ENCODE results near the gene SLC34A2. TPM values are rescaled to one million over a fixed set of nuclear protein-coding genes. Genes with fewer than 3 reads are reported as not detected.

SLC34A2 gene
- total RNA-seq, 2 experiments from 2014 or later: not detected

DNA sequence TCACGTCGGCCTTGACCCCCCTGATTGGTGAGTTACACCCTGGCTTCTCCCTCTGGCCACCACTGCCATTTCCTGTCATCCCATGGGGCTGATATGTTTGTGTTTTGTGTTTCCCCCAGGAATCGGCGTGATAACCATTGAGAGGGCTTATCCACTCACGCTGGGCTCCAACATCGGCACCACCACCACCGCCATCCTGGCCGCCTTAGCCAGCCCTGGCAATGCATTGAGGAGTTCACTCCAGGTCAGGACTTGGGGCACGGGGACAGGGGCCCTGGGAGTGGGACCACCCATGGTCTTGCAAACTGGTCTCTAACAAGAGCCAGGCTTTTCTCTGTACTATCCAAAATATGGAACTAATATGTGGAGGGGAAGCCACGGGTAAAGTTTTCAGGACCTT lies 18.7 kb downstream of the SLC34A2 start:
- ChIA-PET POLR2A (no interaction called here), CTCF (no interaction called here)
- Mint-ChIP-seq H3K9me3 (no peaks in the 10 kb centered on the region), H3K4me3 (no peak overlapping the region), H3K36me3 (ENCODE audit: low read depth) (no peaks in the 10 kb centered on the region), H3K4me1 (no peaks in the 10 kb centered on the region), H3K27me3 (no peaks in the 10 kb centered on the region), H3K27ac (no peak overlapping the region)
- no peak for DNase-seq

DNA sequence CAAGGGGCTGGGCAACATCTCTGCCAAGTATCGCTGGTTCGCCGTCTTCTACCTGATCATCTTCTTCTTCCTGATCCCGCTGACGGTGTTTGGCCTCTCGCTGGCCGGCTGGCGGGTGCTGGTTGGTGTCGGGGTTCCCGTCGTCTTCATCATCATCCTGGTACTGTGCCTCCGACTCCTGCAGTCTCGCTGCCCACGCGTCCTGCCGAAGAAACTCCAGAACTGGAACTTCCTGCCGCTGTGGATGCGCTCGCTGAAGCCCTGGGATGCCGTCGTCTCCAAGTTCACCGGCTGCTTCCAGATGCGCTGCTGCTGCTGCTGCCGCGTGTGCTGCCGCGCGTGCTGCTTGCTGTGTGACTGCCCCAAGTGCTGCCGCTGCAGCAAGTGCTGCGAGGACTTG lies 20.6 kb downstream of the SLC34A2 start:
- ChIA-PET CTCF (no interaction called here), POLR2A (no interaction called here)
- Mint-ChIP-seq H3K4me1 (no peaks in the 10 kb centered on the region), H3K4me3 (no peak overlapping the region), H3K36me3 (ENCODE audit: low read depth) (no peaks in the 10 kb centered on the region), H3K27ac (no peak overlapping the region), H3K27me3 (no peaks in the 10 kb centered on the region), H3K9me3 (no peaks in the 10 kb centered on the region)
- no peak for DNase-seq

DNA sequence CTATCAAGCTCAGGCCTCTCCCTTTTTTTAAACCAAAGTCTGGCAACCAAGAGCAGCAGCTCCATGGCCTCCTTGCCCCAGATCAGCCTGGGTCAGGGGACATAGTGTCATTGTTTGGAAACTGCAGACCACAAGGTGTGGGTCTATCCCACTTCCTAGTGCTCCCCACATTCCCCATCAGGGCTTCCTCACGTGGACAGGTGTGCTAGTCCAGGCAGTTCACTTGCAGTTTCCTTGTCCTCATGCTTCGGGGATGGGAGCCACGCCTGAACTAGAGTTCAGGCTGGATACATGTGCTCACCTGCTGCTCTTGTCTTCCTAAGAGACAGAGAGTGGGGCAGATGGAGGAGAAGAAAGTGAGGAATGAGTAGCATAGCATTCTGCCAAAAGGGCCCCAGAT lies 21.5 kb downstream of the SLC34A2 start:
- H3K27ac Mint-ChIP-seq: no peak overlapping the region
- H3K27me3 Mint-ChIP-seq: no peaks in the 10 kb centered on the region
- H3K9me3 Mint-ChIP-seq: no peaks in the 10 kb centered on the region
- no peaks in the 10 kb centered on the region for H3K4me1 Mint-ChIP-seq
- DNase-seq: no peak
- no peak overlapping the region for H3K4me3 Mint-ChIP-seq
- ChIA-PET POLR2A (no interaction called here), CTCF (no interaction called here)
- no peaks in the 10 kb centered on the region for H3K36me3 Mint-ChIP-seq (ENCODE audit: low read depth)

DNA sequence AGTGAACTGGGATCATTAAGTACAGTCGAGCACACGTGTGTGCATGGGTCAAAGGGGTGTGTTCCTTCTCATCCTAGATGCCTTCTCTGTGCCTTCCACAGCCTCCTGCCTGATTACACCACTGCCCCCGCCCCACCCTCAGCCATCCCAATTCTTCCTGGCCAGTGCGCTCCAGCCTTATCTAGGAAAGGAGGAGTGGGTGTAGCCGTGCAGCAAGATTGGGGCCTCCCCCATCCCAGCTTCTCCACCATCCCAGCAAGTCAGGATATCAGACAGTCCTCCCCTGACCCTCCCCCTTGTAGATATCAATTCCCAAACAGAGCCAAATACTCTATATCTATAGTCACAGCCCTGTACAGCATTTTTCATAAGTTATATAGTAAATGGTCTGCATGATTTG lies 22.3 kb downstream of the SLC34A2 start:
- ChIA-PET POLR2A (no interaction called here), CTCF (no interaction called here)
- no peak overlapping the region for H3K4me3 Mint-ChIP-seq
- H3K4me1 Mint-ChIP-seq: no peaks in the 10 kb centered on the region
- H3K36me3 Mint-ChIP-seq (ENCODE audit: low read depth): no peaks in the 10 kb centered on the region
- H3K27ac Mint-ChIP-seq: no peak overlapping the region
- no peaks in the 10 kb centered on the region for H3K9me3 Mint-ChIP-seq
- H3K27me3 Mint-ChIP-seq: no peaks in the 10 kb centered on the region
- DNase-seq: no peak

DNA sequence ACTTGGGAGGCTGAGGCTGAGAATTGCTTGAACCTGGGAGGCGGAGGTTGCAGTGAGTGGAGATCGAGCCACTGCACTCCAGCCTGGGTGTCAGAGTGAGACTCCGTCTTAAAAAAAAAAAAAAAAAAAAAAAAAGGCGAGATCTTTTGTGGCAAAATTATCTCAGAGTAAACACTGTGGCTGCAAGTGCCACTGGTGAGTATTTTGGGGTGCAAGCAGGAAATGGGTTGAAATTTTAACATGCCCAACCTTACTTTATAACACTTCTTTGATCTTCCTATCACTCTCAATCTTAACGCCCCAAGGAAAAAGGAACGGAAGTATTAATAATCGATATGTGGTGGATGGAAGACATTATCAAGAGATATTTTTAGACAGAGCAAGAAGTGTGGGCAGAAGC lies 32.1 kb downstream of the SLC34A2 start:
- H3K27ac Mint-ChIP-seq: no peak overlapping the region
- H3K4me3 Mint-ChIP-seq: no peak overlapping the region
- H3K27me3 Mint-ChIP-seq: peaks cover 3% of the 10 kb centered on the region
- H3K36me3 Mint-ChIP-seq (ENCODE audit: low read depth): no peaks in the 10 kb centered on the region
- ChIA-PET POLR2A (no interaction called here), CTCF (no interaction called here)
- H3K9me3 Mint-ChIP-seq: peaks cover 6% of the 10 kb centered on the region
- no peaks in the 10 kb centered on the region for H3K4me1 Mint-ChIP-seq
- DNase-seq: no peak

DNA sequence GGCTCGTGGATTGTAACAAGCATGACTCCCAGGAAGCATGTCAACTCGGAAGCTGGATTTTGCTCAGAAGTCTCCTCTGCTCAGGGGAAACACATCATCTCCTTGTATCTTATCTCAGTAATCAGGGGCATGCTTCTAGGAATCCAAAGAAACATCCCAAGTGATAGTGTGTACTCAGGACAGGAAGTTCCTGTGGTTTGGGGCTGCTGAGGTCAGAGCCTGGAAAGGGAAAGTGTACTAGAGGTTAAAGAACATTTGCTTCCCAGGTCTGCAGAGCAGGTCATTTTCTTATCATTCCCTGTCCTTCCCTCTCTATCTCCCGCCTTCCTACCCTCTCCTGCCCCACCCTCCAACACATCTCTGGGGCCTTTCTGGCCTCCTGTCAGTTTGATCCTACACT lies 38.8 kb downstream of the SLC34A2 start:
- Mint-ChIP-seq H3K4me1 (peaks cover 3% of the 10 kb centered on the region), H3K4me3 (no peak overlapping the region), H3K9me3 (peaks cover 9% of the 10 kb centered on the region), H3K36me3 (ENCODE audit: low read depth) (no peaks in the 10 kb centered on the region), H3K27me3 (peaks cover 3% of the 10 kb centered on the region), H3K27ac (no peak overlapping the region)
- ChIA-PET POLR2A (no interaction called here), CTCF (interaction anchor here (0.7 kb wide), 2 partner anchors 163 to 1029 kb away, joined by 3 to 4 read pairs; no protein-coding TSS in a partner anchor)
- no peak for DNase-seq

DNA sequence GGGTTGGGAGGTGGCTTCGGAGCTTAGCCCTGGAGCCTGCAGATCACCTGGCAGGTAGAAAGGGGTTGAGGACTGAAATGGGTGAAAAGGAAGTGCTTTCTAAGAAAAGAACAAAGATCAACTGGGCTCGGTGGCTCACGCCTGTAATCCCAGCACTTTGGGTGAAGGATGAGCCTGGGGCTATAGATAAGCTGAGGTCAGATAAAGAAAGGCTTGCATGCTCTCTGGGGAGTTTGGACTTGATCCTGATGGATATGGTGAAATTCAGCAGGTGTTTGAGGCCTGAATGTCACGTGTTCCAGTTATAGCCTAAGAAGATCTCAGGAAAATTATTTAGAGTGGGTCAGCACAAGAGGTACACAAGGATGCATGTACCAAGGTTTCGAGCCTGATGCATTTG lies 40.8 kb downstream of the SLC34A2 start:
- ChIA-PET POLR2A (no interaction called here), CTCF (no interaction called here)
- H3K9me3 Mint-ChIP-seq: peaks cover 6% of the 10 kb centered on the region
- H3K36me3 Mint-ChIP-seq (ENCODE audit: low read depth): no peaks in the 10 kb centered on the region
- no peak for DNase-seq
- H3K4me1 Mint-ChIP-seq: peaks cover 3% of the 10 kb centered on the region
- no peak overlapping the region for H3K4me3 Mint-ChIP-seq
- H3K27ac Mint-ChIP-seq: no peak overlapping the region
- H3K27me3 Mint-ChIP-seq: peaks cover 3% of the 10 kb centered on the region

DNA sequence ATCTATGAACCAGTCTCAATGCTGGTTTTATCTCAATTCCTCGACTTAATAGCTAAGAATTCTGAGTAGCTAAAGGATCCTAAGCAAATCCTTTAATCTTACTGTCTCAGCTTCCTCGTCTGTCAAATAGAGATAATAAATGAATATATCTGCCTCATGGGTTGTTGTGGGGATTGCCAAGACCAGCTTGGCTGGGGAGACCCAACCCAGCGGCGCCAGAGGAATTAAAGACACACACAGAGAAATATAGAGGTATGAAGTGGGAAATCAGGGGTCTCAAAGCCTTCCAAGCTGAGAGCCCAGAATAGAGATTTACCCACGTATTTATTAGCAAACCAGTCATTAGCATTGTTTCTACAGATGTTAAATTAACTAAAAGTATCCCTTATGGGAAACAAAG lies 41.9 kb downstream of the SLC34A2 start:
- CTCF ChIA-PET: no interaction called here
- peaks cover 3% of the 10 kb centered on the region for H3K27me3 Mint-ChIP-seq
- no peak overlapping the region for H3K4me3 Mint-ChIP-seq
- DNase-seq: no peak
- H3K36me3 Mint-ChIP-seq (ENCODE audit: low read depth): no peaks in the 10 kb centered on the region
- POLR2A ChIA-PET: no interaction called here
- H3K9me3 Mint-ChIP-seq: peaks cover 3% of the 10 kb centered on the region
- peaks cover 3% of the 10 kb centered on the region for H3K4me1 Mint-ChIP-seq
- no peak overlapping the region for H3K27ac Mint-ChIP-seq

DNA sequence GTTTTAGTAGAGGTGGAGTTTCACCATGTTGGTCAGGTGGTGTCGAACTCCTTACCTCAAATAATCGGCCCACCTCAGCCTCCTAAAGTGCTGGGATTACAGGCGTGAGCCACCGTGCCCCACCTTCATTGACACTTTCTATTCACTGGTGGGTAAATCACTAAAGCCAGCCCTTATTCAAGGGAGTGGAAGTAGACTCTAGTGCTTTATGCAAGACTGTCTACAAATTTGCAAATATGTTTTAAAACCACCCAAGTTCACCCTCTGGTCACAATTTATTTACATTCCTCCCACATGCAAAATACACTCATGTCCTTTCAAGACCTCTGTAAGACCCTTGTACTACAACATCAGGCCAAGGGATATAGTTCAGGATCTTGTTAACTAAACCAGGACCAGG lies 45.0 kb downstream of the SLC34A2 start:
- POLR2A ChIA-PET: no interaction called here
- H3K27me3 Mint-ChIP-seq: peaks cover 3% of the 10 kb centered on the region

DNA sequence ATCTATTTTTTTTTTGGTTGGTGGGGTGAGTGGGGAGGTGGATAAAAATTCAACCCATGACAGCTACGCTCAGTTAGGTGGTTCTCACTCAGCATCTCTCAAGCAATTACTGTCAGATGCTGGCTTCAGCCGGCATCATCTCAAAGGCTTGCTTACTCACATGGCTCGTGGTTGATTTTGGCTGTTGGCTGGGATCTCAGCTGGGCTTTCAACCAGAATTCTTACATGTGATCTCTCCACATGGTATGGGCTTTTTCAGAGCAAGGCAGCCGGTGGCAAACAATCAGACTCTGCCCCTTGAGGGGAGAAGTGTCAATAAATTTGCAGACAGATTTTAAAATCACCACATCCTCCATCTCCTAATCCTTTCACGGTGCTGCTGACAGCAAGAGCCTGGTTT lies 47.2 kb downstream of the SLC34A2 start:
- no peak for DNase-seq
- no peaks in the 10 kb centered on the region for H3K4me1 Mint-ChIP-seq
- H3K27me3 Mint-ChIP-seq: peaks cover 3% of the 10 kb centered on the region
- H3K27ac Mint-ChIP-seq: no peak overlapping the region
- no peaks in the 10 kb centered on the region for H3K36me3 Mint-ChIP-seq (ENCODE audit: low read depth)
- CTCF ChIA-PET: no interaction called here
- POLR2A ChIA-PET: no interaction called here
- H3K9me3 Mint-ChIP-seq: no peaks in the 10 kb centered on the region
- H3K4me3 Mint-ChIP-seq: no peak overlapping the region

More for the DNA sequence above, 45.0 kb downstream of the SLC34A2 start:
- no peaks in the 10 kb centered on the region for H3K36me3 Mint-ChIP-seq (ENCODE audit: low read depth)
- CTCF ChIA-PET: no interaction called here
- no peaks in the 10 kb centered on the region for H3K9me3 Mint-ChIP-seq
- no peaks in the 10 kb centered on the region for H3K4me1 Mint-ChIP-seq
- H3K27ac Mint-ChIP-seq: no peak overlapping the region
- no peak overlapping the region for H3K4me3 Mint-ChIP-seq
- no peak for DNase-seq

DNA sequence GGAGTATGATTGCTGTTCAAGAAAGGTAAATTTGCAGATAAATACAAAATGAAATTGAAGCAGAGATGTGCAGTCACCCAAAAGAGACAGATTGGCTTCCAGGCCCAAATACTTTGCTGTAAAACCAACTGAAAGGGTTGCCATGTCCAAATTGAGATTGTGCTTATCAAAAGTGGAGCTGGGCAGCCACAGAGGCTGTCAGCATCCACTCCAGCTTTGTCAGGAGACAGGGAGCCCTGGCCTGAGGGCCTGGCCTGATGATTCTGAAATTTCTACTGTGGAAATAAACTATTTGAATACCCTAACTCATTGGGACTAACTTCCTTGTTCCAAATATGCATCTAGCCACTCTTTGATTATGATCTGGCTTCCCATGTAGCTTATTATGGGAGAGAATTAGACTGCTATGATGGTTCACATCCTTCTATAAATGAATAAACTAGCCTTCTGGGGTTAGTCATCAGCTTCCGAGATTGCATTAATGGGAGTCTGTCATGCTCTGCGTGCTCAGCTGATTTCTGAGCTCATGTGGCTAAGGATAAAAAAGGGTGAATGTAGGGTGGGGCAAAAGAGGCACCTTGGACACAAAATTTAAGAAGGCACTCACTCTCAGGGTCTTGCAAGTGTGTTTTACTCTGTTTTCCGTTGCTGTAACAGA lies 48.2 kb downstream of the SLC34A2 start:
- H3K27me3 Mint-ChIP-seq: peaks cover 3% of the 10 kb centered on the region
- no peaks in the 10 kb centered on the region for H3K9me3 Mint-ChIP-seq

DNA sequence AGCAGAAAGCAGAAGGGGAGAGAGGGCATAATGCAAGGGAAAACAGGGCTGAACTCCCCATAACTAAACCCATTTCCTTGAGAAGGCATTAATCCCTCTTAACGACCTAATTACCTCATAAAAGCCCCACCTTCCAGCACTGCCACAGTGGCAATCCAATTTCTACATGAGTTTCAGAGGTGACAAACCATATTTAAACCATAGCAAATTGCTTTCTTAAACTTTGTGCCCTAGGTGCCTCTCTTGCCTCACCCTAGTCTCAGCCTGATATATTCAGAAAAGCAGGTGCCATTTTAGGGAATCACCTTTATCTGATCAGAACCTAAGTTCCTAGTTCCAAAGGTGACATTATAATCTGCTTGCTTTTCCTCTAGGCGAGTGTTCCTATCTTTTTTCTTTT lies 48.9 kb downstream of the SLC34A2 start:
- CTCF ChIA-PET: no interaction called here
- H3K9me3 Mint-ChIP-seq: peaks cover 2% of the 10 kb centered on the region
- no peaks in the 10 kb centered on the region for H3K36me3 Mint-ChIP-seq (ENCODE audit: low read depth)

More for the DNA sequence above, 48.2 kb downstream of the SLC34A2 start:
- no peak overlapping the region for H3K4me3 Mint-ChIP-seq
- H3K27ac Mint-ChIP-seq: no peak overlapping the region
- POLR2A ChIA-PET: interaction anchor here (0.6 kb wide), 1 partner anchor 689 kb away, joined by 3 read pairs; no protein-coding TSS in a partner anchor
- no peaks in the 10 kb centered on the region for H3K36me3 Mint-ChIP-seq (ENCODE audit: low read depth)
- CTCF ChIA-PET: no interaction called here
- DNase-seq: no peak
- no peaks in the 10 kb centered on the region for H3K4me1 Mint-ChIP-seq

DNA sequence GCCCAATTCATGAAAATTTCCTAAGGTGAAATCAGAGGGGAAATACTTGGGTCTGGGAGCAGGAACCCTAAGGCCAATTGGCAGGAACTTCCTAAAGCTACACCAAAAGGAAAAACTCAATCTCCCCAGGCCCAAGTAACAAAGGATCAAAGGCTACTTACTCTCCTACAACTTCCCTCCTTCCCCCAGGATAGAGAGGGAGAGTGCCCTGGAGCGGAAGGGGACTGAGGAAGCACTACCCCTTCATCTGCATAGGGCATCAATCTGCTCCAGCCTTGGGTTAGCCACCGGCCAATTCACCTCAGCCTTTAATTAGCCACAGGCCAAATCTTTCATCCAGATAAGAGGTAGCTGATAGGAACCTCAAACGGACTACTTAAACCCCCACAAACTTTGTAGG lies 55.0 kb downstream of the SLC34A2 start:
- Mint-ChIP-seq H3K27me3 (no peaks in the 10 kb centered on the region), H3K27ac (no peak overlapping the region), H3K36me3 (ENCODE audit: low read depth) (no peaks in the 10 kb centered on the region), H3K4me1 (no peaks in the 10 kb centered on the region), H3K4me3 (no peak overlapping the region), H3K9me3 (peaks cover 2% of the 10 kb centered on the region)
- DNase-seq: no peak
- ChIA-PET POLR2A (no interaction called here), CTCF (interaction anchor here (0.6 kb wide), 1 partner anchor 266 kb away, joined by 3 read pairs; no protein-coding TSS in a partner anchor)

More for the DNA sequence above, 48.9 kb downstream of the SLC34A2 start:
- Mint-ChIP-seq H3K4me1 (no peaks in the 10 kb centered on the region), H3K27me3 (peaks cover 3% of the 10 kb centered on the region), H3K4me3 (no peak overlapping the region), H3K27ac (no peak overlapping the region)
- DNase-seq: no peak
- POLR2A ChIA-PET: no interaction called here

DNA sequence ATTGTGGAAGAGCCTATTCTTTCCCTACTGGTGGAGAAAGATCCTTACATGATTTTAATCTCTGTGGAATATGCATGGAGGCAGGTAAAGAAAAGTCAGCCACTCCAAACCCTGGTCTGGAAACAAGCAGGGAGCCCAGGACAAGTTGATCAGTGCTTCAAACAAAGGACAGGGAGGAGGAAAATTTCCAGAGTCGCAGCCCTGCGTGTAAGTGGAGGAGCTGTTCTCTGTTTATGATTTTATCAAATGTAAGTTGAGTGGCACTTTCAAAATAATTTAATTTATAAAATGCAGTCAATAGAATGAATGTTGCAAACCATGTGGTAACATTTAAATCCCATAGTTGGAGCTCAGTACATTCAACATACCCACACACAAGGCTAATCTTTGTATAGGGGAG lies 57.0 kb downstream of the SLC34A2 start:
- ChIA-PET POLR2A (no interaction called here), CTCF (no interaction called here)
- no peak for DNase-seq
- H3K4me1 Mint-ChIP-seq: no peaks in the 10 kb centered on the region
- no peaks in the 10 kb centered on the region for H3K36me3 Mint-ChIP-seq (ENCODE audit: low read depth)
- no peak overlapping the region for H3K4me3 Mint-ChIP-seq
- H3K9me3 Mint-ChIP-seq: peaks cover 2% of the 10 kb centered on the region
- no peaks in the 10 kb centered on the region for H3K27me3 Mint-ChIP-seq
- H3K27ac Mint-ChIP-seq: no peak overlapping the region
